Mesenchymal stem cell (in vitro differentiated cells and primary cell): ENCODE data around the gene STX19. TPM values are rescaled to one million over a fixed set of nuclear protein-coding genes. Genes with fewer than 3 reads are reported as not detected.
"Not testable (repeated sequence)": the region's sequence is repeated elsewhere in the genome, so short reads cannot be mapped to it uniquely, and the experiment has no call there.

Source experiments
- DNase-seq: peaks from one replicate; pipeline ENCODE4 v3.0.0-alpha.2; 2013
- H2AFZ ChIP-seq: one replicate; pipeline ENCODE4 v1.6.1; 2013; ENCODE audit warnings: low read depth, mild to moderate bottlenecking, control low read depth, inconsistent platforms, low read length, moderate library complexity
- H2AK5ac ChIP-seq: 2 replicates; pipeline ENCODE4 v1.6.1; 2013; ENCODE audit warnings: low read length, moderate library complexity, mild to moderate bottlenecking, inconsistent platforms; ENCODE audit not compliant: severe bottlenecking
- H2BK120ac ChIP-seq: one replicate; pipeline ENCODE4 v1.6.1; 2013; ENCODE audit warnings: low read depth, mild to moderate bottlenecking, inconsistent platforms, low read length, moderate library complexity
- H2BK12ac ChIP-seq, 2 experiments: one replicate each; pipeline ENCODE4 v1.6.1; 2013; ENCODE audit warnings: inconsistent platforms in 2 of 2, low read length in 2 of 2, mild to moderate bottlenecking in 2 of 2, moderate library complexity in 2 of 2, control low read depth in 1 of 2
- H2BK15ac ChIP-seq: one replicate; pipeline ENCODE4 v1.6.1; 2013; ENCODE audit warnings: mild to moderate bottlenecking, low read depth, inconsistent platforms; ENCODE audit not compliant: poor library complexity, severe bottlenecking
- H2BK5ac ChIP-seq: 2 replicates; pipeline ENCODE4 v1.6.1; 2013; ENCODE audit warnings: low read depth, mild to moderate bottlenecking, low read length, control low read depth, inconsistent platforms; ENCODE audit not compliant: poor library complexity, severe bottlenecking
- H3K14ac ChIP-seq, 2 experiments: one replicate each; pipeline ENCODE4 v1.6.1; 2013; ENCODE audit warnings: inconsistent platforms in 2 of 2, low read length in 2 of 2, control low read depth in 1 of 2, mild to moderate bottlenecking in 1 of 2, moderate library complexity in 1 of 2
- H3K18ac ChIP-seq, 2 experiments: one replicate each; pipeline ENCODE4 v1.6.1; 2013; ENCODE audit warnings: inconsistent platforms in 2 of 2, low read length in 2 of 2, control low read depth in 1 of 2, low read depth in 1 of 2, mild to moderate bottlenecking in 1 of 2
- H3K23ac ChIP-seq, 2 experiments: one replicate each; pipeline ENCODE4 v1.6.1; 2013; ENCODE audit warnings: inconsistent platforms in 2 of 2, low read length in 2 of 2, mild to moderate bottlenecking in 2 of 2, moderate library complexity in 2 of 2, control low read depth in 1 of 2
- H3K27ac ChIP-seq: 2 replicates; pipeline ENCODE4 v1.5.1; 2013; ENCODE audit warnings: mild to moderate bottlenecking, moderate library complexity, low read length, control low read depth, inconsistent platforms; ENCODE audit not compliant: poor library complexity, severe bottlenecking
- H3K27me3 ChIP-seq, 2 experiments: 2 replicates each; pipeline versions ENCODE4 v1.6.1 to v1.7.0; 2013; ENCODE audit warnings: low read length in 2 of 2, mild to moderate bottlenecking in 2 of 2, moderate library complexity in 2 of 2, control low read depth in 1 of 2, inconsistent platforms in 1 of 2; ENCODE audit not compliant: control insufficient read depth in 1 of 2, insufficient read depth in 1 of 2
- H3K36me3 ChIP-seq, 2 experiments: 2 replicates each; pipeline versions ENCODE4 v1.6.1 to v1.7.0; 2013; ENCODE audit warnings: low read length in 2 of 2, control low read depth in 1 of 2, inconsistent platforms in 1 of 2, low read depth in 1 of 2, mild to moderate bottlenecking in 1 of 2; ENCODE audit not compliant: insufficient read depth in 2 of 2, control insufficient read depth in 1 of 2
- H3K4ac ChIP-seq, 2 experiments: one replicate each; pipeline ENCODE4 v1.6.1; 2013; ENCODE audit warnings: inconsistent platforms in 2 of 2, low read length in 2 of 2, mild to moderate bottlenecking in 2 of 2, moderate library complexity in 2 of 2, control low read depth in 1 of 2, low read depth in 1 of 2
- H3K4me1 ChIP-seq: 2 replicates; pipeline ENCODE4 v1.6.1; 2013; ENCODE audit warnings: low read depth, low read length, control low read depth; ENCODE audit not compliant: control insufficient read depth, insufficient read depth
- H3K4me2 ChIP-seq: 2 replicates; pipeline ENCODE4 v1.6.1; 2013; ENCODE audit warnings: low read length, mild to moderate bottlenecking, inconsistent platforms; ENCODE audit not compliant: poor library complexity, severe bottlenecking
- H3K4me3 ChIP-seq, 2 experiments: 2 replicates each; pipeline versions ENCODE4 v1.5.1 to v1.7.0; 2013; ENCODE audit warnings: low read length in 2 of 2, mild to moderate bottlenecking in 2 of 2, control low read depth in 1 of 2, low read depth in 1 of 2; ENCODE audit not compliant: insufficient read depth in 1 of 2
- H3K79me1 ChIP-seq: replicated peaks from 2 replicates; pipeline ENCODE4 v1.6.1; 2013; ENCODE audit warnings: mild to moderate bottlenecking, control low read depth, low read length, inconsistent platforms; ENCODE audit not compliant: poor library complexity, severe bottlenecking
- H3K9ac ChIP-seq: 2 replicates; pipeline ENCODE4 v1.7.0; 2013; ENCODE audit warnings: mild to moderate bottlenecking, low read length, moderate library complexity
- H3K9me3 ChIP-seq: 2 replicates; pipeline ENCODE4 v1.7.0; 2013; ENCODE audit warnings: mild to moderate bottlenecking, low read length; ENCODE audit not compliant: control insufficient read depth
- H4K8ac ChIP-seq: one replicate; pipeline ENCODE4 v1.6.1; 2013; ENCODE audit warnings: inconsistent platforms, mild to moderate bottlenecking, low read length, moderate library complexity
- H4K91ac ChIP-seq: one replicate; pipeline ENCODE4 v1.6.1; 2013; ENCODE audit warnings: mild to moderate bottlenecking, low read length, inconsistent platforms
- WGBS: methylation state at CpG from one replicate; pipeline ENCODE4 v1.1.7; 2013; ENCODE audit warnings: mixed read lengths; 5-methylcytosine and 5-hydroxymethylcytosine counted together
- small RNA-seq: library from polyadenylated mRNA; stranded (forward); fragments of <200 nt; extraction: miRNeasy Mini kit (QIAGEN cat#:217004); gene quantifications from one replicate; pipeline ENCODE3, GENCODE V24; 2013; ENCODE audit warnings: low read depth

STX19 gene

GRCh38 chr3:93969443-93969842 lies 59.0 kb downstream of the STX19 start:
- 54% methylated on average over 3 of the region's 3 CpGs for WGBS
- Histone ChIP-seq H3K27me3 (no peaks in the 10 kb centered on the region), H3K4me1 (peaks cover 1% of the 10 kb centered on the region), H2AFZ (no peak overlapping the region), H3K23ac (no peak overlapping the region), H3K4me2 (no peak overlapping the region), H2BK5ac (no peak overlapping the region), H2BK12ac (no peak overlapping the region), H3K4ac (no peak overlapping the region), H3K9me3 (no peaks in the 10 kb centered on the region), H2AK5ac (no peak overlapping the region), H2BK120ac (no peak overlapping the region), H3K79me1 (no peaks in the 10 kb centered on the region), H3K9ac (no peak overlapping the region), H3K14ac (no peak overlapping the region), H3K4me3 (no peak overlapping the region), H4K91ac (no peak overlapping the region), H3K36me3 (no peaks in the 10 kb centered on the region), H3K27ac (no peak overlapping the region), H3K18ac (no peak overlapping the region), H2BK15ac (no peak overlapping the region), H4K8ac (no peak overlapping the region)
- peak; percentile 71 for DNase-seq

GRCh38 chr3:93965106-93965505 lies 63.3 kb downstream of the STX19 start:
- H3K27me3 ChIP-seq, H3K4me1 ChIP-seq, H3K4me3 ChIP-seq, H3K36me3 ChIP-seq, H3K79me1 ChIP-seq, H4K91ac ChIP-seq, H3K18ac ChIP-seq, H3K9me3 ChIP-seq, H3K9ac ChIP-seq, H2BK15ac ChIP-seq, H2AFZ ChIP-seq, H4K8ac ChIP-seq, H3K27ac ChIP-seq, H2BK12ac ChIP-seq, H3K4me2 ChIP-seq, H3K4ac ChIP-seq, H2BK5ac ChIP-seq, H2BK120ac ChIP-seq, H3K14ac ChIP-seq, DNase-seq, H2AK5ac ChIP-seq, H3K23ac ChIP-seq: not testable (repeated sequence)
- 98% methylated on average over 19 of the region's 19 CpGs for WGBS

Small RNA genes lying within 50 kb of the gene (small RNA-seq; reads per million reads assigned to genes)
- gene RF00019 (not detected), gene RNU6-511P (not detected)
